NCI-H526 treated with DMSO at 0.1 percent for 48 hours (cell line): ENCODE results near the gene SMG6.
"Not testable (repeated sequence)": the region's sequence is repeated elsewhere in the genome, so short reads cannot be mapped to it uniquely, and the experiment has no call there.

Source experiments
- DNase-seq: peaks from one replicate; lab custom pipeline; 2025; lab: John Stamatoyannopoulos, UW

Gene SMG6

DNA sequence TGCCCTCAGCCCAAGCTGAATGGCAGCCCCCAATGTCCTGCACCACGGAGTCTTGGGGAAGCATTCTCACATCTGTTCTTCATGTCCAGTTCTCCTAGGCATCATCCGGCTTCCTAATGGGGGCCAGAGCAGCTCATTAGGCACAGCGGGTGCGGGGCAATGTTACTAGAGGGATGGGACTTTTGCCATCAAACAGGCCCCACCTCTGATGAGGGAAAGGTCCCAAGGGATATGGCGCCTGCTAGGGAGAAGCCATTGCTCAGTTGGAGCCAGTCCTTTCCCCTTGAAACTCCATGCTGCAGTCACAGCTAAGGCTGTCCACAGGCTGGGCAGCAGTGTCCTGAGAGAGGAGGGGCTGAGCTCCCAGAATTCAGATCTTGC, 275.4 kb downstream of the SMG6 start:
- DNase-seq = no peak

DNA sequence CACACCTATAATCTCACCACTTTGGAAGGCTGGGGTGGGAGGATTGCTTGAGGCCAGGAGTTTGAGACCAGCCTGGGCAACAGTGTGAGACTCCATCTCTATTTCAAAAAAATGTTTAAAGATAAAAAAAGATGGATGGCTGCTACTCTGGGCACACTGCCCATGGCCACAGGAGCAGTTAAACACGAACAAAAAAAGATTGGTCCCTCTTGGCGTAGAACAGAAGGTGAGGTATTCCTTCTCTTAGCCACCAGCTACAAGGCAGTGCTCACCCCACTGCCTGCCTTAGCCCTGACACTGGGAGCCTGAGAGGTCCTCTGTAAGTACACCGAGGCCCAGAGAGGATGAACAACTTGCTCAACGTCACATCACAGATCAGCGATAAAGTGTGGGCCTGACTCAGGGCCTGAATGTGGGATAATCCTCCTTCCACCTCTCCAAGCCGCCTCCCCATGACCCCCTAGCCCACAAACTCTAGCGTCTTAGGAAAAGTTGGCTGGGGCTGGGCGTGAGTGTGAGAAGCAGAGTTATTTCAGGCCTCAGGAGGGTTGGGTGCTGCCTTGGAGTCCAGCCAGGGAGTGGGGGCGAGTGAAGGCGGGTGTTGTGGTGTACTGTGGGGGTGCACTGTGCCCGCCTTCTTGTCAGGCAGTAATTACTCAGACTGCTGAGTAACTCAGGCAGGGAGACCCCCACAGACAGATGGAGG, 275.9 kb downstream of the SMG6 start:
- no peak for DNase-seq

DNA sequence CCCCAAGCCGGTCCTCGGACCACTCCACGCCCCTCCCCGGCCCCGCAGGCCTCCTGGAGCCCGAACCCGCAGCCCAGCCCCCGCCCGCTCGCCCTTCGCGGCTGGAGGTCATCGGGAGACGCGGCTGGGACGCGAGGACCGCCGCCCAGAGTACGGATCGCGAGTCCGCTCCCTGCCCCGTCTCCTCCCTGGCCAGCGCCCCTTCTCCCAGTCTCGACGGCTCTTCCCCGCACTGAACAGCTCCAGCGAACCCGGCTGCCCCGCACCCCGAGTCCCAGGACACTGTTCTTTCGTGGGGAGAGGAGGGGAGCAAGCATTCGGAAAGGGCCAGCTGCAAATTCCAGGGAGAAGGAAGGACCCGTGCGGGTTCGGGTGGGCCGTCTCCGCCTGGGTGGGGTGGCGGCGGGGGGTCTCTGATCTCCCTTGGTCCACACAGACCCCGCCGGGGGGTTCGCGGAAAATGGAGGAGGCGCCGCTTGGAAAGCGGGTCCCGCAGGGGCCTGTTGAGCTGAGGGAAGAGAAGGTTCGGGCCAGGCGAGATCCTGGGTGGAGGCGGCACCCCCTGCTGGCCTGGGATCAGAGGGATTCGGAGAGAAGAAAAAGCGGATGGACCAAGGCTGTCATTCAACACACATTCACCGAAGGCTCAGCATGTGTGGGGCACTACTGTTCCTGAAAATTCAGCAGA, 277.8 kb downstream of the SMG6 start:
- peak; percentile 37 for DNase-seq

DNA sequence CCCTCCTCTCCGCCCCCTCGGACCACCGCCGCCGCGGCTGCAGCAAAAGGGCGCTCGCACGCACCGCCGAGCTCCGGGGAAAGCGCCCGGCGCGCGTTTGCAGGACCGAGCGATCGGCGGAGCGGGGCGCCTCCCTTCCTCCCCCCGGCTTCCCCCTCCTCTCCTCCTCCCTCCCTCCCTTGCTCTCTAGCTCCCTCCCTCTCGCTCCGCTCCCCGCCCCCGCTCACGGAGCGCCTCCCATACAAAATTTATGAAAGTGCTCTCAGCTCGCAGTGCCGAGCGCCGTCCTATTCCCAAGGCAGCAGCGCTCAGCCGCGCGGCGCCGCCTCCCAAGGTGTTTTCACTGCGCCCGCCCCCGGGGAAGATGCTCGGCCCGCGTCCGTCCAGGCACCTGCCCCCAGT, 278.4 kb downstream of the SMG6 start, which contains the start of gene RTN4RL1:
TSS of gene RTN4RL1 (minus strand) at position 115 of the 402 bp plus-strand sequence. CDS start 469 bp downstream, outside the sequence.
- DNase-seq = peak; percentile 8

DNA sequence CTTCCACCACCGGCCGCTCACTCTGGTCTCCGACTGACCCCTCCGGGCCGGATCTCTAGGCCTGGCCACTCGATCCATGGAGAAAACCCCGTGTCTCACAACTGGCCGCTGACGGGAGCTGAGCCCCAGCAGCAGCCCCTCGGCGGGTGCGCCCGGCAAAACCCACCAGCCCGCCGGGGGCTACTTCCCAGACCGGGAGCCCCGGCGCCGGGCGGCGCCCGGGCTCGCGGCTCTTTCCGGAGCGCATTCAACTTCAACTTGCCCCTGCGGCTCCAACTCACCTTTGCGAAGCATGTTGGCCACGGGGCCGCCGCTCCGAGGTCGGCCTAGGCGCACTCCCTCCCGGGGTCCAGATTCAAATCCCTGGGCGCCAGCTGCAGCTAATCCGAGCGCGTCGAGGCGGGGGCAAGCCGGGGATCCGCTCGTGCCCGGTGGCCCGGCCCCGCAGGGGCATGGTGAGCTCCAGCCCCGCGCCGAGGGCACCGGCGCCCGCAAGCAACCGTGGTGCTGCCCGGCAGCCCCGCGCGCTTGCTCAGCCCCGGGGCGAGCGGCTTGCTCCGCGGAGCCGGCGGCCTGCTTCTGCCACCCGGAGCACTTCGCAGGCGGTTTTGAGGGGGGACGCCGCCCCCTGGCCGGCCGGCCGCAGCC, 278.9 kb downstream of the SMG6 start:
- no peak for DNase-seq

DNA sequence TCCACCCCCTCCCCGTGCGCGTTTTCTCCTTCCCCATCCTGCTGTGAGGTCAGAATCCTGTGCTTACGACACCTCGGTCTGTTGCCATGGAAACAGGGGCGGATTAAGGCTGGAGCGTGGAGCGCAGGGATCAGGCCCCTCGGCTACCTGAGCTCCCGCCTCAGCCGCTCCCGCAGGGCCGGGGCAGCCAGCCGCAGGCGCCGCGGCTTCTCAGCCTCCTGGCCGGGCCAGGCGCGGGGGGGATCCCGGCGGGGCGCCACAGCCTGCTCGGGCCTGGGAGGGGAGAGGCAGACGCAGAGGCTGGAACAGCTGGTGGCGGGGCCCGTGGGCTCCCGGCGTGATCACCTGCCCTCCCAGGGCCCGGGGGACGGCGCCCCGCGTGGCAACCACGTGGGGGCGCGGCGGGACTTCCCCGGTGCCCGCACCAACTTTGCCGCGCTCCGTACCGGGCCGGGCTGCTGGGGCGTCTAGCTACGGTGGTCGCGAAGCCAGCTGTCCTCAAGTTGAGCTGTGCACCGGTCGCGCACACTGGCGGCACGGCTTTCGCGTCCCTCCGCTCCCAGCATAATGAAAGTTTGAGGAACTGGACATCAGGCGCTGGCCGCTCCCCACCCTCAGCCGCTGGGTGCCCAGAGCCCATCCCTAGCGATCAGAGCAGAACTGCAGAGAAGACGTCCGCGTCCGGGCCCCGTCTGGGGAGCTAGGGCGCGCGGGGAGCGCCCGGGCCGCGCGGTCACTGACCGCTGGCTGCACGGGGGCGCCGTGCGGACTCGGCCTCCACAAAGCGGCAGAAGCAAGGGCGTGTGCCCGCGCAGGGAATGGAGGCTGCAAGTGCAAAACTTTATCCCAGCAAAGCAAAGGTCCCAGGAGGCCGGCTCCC, 279.7 kb downstream of the SMG6 start:
- DNase-seq = no peak

DNA sequence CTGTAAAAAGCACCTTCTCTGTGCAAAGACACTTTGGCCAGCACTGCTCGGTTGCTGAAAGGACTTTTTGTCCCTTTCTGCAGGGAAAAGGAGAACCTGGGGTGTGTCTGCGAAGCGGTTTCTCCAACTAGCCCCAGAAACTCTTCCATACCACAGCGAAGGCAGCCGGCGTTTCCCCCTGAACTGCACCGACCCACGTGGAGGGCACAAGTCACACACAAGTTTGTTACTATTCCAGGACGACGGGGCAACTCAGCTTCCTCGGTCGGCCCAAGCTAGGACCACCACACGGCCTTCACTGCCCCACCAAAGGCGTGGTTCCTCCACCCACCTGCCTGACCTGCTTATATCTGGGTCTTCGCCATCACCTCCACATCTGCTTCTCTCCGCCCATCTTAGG, 280.3 kb downstream of the SMG6 start:
- DNase-seq = no peak

DNA sequence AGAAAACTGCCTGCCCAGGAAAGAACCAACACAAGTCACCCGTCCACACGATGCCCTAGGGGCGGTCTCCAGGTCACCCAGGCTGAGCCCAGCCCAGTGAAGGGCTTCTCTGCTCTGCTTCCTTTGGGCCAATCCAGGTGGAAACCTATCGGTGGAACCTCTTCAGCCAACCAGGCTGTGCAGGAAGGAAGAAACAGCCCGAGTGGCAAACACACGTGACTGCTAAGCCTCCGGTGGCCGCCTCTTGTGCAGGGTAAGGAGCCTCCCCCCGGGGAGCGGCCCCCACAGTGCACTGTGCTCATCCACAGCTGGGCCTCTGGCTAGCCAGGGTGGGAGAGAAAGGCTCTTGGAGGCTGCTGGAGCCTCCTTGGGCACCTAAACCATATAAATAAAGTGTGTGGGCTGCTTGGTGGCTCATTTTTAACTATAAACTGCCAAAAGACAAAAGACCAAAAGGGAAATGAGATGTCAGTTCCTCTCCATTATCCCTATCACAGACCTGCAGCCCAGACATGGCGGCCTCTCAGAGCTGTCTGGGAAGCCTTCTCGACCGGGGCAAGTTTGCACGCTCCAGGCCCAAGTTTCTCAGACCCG, 280.8 kb downstream of the SMG6 start:
- DNase-seq = no peak

DNA sequence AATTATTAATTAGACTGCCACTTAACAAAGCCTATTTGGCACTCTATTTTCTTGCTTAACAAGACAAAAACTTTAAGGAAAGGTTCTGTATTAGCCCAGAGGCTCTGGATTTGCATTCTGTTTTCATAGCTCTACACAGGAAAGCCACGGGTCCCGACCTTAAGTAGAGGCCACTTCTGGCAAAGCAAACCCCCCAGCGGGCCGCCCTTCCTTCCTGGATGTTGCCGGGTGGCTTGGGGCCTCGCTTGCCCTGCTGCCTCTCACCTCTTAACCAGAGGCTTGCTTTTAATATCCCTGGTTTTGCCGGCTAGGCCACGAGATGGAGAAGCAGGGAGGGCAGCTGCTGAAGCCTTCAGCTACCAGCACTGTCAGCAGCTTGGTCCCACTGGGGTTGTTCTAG, 282.9 kb downstream of the SMG6 start:
- DNase-seq = no peak

DNA sequence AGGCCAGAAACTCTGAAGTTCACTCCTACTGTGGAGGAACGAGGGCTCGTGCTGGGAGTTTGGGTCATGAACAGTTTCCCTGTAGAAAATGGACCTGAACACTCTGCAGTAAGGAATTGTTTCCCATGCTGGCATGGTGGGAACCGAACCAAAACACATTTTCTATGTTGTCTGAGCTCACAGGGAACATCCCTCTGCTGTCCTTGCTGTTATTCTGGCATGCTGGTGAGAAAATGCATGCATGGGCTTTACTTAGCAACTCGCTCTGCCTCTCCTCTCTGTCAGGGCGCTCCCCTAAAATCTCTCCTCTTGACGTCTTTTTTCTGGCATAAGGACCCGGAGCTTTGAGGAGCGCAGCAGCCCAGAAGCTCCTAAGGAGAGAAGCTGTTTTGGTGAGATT, 283.9 kb downstream of the SMG6 start:
- no peak for DNase-seq

DNA sequence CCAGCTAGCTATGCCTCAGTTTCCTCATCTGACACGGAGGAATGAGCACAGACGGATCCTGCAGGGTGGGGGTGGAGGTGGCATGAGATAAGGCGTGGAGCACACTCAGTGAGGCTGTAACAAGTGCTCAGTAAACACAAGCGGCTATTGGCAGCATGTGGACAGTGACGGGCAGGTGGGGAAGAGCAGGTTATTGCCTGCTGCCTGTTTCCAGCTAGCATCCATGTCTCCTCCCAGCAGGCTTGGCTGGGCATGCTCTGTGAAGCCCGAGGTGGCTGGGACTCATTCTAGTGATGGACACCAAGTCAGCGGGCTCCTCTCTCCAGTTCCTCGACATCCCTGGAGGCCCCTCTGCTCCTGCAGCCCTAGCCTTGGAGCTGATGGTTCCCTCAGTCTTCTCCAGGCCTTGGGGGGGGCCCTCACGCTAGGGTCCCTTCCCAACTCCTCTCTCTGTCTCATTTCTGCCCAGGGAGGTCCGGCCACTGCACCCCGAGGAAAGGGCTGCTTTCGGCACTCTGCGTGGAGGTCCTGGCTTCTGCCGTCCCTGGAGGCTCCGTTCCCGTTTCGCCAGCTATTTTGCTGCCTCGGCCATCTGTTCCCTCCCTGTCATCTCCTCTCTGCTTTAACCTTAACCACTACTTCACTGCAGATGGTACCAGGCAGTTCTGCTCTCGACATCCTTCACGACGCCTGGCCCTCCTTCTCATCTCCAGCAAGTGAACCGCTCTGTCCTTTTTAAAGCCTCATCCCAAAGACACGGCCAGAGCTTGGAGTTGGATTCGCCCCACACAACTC, 284.7 kb downstream of the SMG6 start:
- no peak for DNase-seq

DNA sequence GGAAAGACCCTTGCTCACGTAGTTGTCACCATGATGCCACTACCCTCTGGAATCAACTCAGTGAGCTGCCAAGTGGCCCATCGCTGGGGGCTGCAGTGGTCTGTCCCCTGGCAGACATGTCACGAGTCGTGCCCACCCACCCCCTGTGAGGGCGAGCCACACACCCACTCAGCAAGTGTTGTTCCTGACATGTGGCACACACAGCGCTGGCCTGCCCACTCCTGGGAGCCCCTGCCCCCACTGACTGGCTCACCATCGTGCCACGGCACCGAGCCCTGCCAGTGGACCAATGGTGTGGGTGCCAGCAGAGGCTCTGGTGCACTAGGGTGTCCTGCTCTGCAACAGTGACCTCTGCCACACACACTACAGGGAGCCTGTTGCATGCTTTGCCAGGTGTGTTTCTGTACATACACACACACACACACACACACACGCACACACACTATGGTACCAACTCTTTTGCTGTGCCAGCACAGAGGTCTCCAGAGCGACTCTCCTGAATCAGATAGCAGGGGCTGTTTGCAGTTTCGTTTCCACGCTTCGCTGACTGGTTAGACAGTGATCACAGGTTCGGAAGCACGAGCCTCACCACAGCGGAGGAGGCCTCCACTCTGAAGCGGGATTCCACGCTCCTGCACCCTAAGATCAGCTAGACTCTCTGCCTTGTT, 286.2 kb downstream of the SMG6 start:
- DNase-seq = no peak

DNA sequence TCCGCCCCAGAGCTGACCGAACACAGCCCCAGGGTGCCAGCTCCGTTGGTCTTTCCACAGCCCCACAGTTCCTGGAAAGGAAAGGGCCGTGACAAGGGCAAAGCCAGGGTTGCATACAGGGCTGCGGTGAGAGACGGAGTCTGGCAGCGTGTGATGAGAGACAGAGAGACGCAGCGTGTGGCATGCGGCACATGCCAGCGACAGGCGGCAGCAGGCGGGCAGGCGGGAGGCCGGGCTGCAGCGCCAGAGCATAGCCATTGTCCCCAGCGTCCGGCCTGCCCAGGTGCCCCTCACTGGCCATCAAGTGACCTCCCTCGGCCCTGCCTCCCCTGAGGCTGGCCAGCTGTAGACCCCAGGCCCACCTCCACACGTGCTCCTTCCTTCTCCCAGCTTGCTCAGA, 287.1 kb downstream of the SMG6 start:
- DNase-seq = no peak

DNA sequence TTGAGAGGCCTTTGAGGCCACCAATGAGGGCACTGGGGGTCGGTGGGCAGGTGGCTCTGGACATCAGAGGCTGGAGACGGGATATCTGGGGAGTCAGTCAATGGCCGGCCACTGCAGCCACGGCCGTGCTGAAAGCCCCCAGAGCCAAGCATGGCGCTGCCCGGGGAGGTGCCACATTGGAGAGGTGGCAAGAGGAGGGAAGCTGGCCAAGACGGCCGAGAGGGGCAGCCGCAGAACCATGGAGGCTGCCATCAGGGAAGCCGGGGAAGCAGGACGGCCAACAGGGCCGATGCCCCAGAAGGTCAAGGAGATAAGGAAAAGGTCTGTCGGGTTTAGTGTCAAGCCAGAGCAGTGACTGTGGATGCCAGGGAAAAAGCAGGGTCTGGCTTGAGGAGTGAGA, 288.3 kb downstream of the SMG6 start:
- DNase-seq = no peak

DNA sequence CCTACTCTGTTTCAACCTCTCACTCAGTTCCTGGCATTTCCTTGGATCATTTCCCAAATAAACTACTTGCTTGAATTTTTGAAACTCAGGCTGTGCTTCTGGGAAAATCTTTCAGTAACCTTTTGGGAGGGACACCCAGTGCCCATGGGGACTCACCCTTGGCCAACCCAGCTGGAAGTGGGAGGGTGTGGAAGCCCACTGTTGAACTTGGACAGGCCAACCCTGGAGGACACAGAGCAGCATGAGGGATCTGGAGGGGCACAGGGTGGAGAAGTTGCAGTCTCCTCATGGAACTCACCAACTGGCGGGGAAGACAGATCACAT, 289.6 kb downstream of the SMG6 start:
- no peak for DNase-seq

DNA sequence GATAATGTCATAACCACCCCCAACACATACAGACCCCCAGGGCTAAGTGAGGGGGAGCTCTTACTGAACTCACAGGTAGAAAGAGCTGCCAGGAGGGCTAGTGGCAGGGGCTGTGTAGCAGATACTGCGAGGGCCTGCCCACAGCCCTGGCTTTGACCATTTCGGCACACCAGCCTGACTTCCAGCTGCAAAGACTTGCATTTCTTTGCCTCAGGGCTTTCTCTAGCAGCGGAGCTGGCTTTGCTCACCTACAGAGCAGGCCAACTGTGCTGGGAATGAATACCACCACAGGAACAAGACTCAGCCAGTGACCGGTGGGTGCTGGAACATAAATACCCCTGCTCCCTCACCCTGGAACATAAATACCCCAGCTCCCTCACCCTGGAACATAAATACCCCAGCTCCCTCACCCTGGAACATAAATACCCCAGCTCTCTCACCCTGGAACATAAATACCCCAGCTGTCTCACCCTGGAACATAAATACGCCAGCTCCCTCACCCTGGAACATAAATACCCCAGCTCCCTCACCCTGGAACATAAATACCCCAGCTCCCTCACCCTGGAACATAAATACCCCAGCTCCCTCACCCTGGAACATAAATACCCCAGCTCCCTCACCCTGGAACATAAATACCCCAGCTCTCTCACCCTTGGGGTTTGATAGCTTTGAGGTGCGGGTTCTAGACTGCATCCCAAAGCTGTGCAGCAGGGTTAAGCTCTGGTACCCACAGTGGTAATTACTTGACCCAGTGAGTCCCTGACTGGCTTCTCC, 290.2 kb downstream of the SMG6 start:
- not testable (repeated sequence) for DNase-seq

DNA sequence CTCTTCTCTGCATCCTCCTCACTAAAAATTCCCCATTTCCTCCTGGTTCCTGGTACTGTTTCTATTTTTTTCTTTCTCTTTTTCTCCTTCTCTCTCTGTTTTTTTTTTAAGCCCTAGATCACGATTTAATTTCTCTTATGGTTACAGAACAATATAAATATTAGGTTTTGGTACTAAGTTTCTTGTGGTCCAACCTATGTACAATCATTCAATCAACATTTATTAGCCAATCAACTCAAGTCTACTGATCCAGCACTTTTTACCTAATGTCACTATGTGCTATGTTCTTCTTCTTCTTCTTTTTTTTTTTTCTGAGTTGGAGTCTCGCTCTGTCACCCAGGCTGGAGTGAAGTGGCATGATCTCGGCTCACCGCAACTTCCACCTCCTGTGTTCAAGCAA, 291.1 kb downstream of the SMG6 start:
- no peak for DNase-seq

DNA sequence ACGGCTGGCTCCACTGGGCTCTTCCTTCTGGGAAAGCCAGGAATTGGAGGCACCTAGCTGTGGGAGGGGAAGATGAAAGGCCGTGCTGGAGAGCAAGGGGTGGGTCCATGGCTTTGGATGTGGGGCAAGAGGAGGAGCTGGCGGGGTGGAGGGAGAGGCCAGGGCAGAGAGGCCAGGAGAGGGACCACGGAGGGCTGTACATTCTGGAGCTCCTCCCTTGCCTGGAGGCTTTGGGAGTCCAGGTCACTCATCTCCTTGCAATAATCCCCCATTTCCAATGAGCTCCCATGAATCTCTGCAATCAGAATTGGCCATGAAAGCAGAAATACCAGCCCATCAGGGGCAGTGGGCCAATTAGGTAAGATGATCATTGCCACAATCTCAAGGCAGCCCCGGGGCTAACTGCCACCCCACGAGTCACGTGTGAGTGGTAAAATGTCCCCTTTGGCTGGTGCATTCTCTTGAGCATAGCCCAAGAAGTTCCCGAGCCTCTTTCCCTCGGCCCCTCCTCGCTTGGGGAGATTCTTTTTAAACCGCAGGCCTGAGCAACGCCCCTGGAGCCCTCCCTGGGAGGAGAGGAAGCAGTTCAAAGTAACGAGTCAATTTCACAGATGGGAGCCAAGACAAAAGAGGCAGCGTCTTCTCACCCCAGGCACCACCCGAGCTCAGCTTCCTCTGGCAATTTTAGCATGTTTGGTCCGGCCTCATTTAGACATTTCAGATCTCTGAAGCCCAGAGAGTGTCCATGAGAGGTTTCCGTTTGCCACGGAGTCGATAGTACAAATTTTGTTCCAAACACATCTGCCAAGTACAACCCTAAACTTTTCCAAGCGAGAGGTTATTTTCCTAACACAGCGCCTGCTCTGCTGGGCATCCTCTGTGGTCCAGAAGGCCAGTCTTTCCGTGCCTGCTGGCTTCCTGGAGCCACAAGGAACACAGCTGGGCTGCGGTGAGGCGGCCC, 291.9 kb downstream of the SMG6 start:
- no peak for DNase-seq
